Measurements from ENCODE around the gene CLEC3B.

GRCh38 chr3:44989636-44990373 is 36.3 kb upstream of the CLEC3B start:
- TF ChIP-seq CTCF (IDR thresholded peaks at IDR 0.05; ENCODE audit: low read length) (no peak), EZH2 (IDR thresholded peaks at IDR 0.05; ENCODE audit: borderline replicate concordance, low read length) (no peak)
